IPS-15b (cell line): ENCODE data around the gene TIE1.
"Not testable (repeated sequence)": the region's sequence is repeated elsewhere in the genome, so short reads cannot be mapped to it uniquely, and the experiment has no call there.

ENCODE experiments used
- H3K27me3 ChIP-seq: one replicate; pipeline ENCODE4 v1.6.1; 2013; ENCODE audit warnings: low read length; ENCODE audit not compliant: control insufficient read depth, insufficient read depth
- H3K36me3 ChIP-seq: one replicate; pipeline ENCODE4 v1.6.1; 2013; ENCODE audit warnings: low read length; ENCODE audit not compliant: control insufficient read depth, insufficient read depth
- H3K4me1 ChIP-seq: one replicate; pipeline ENCODE4 v1.6.1; 2013; ENCODE audit warnings: mild to moderate bottlenecking, low read length; ENCODE audit not compliant: control insufficient read depth, insufficient read depth
- H3K4me3 ChIP-seq: one replicate; pipeline ENCODE4 v1.5.1; 2013; ENCODE audit warnings: low read depth, low read length
- H3K9ac ChIP-seq: one replicate; pipeline ENCODE4 v1.6.1; 2013; ENCODE audit warnings: low read depth, mild to moderate bottlenecking, low read length
- H3K9me3 ChIP-seq: one replicate; pipeline ENCODE4 v1.6.1; 2013; ENCODE audit warnings: mild to moderate bottlenecking, low read length; ENCODE audit not compliant: control insufficient read depth, insufficient read depth

TIE1 gene

GRCh38 chr1:43363283-43363934, 62.6 kb downstream of the TIE1 start:
- Histone ChIP-seq H3K9ac (no peak overlapping the region), H3K36me3 (peaks cover 52% of the 10 kb centered on the region)

GRCh38 chr1:43363935-43364525, 63.2 kb downstream of the TIE1 start:
- Histone ChIP-seq H3K4me1 (peaks cover 15% of the 10 kb centered on the region), H3K9ac (no peak overlapping the region), H3K9me3 (no peaks in the 10 kb centered on the region), H3K27me3 (no peaks in the 10 kb centered on the region), H3K36me3 (peaks cover 52% of the 10 kb centered on the region), H3K4me3 (no peak overlapping the region)

More at GRCh38 chr1:43363283-43363934, 62.6 kb downstream of the TIE1 start:
- Histone ChIP-seq H3K4me1 (peaks cover 15% of the 10 kb centered on the region), H3K27me3 (no peaks in the 10 kb centered on the region), H3K9me3 (no peaks in the 10 kb centered on the region), H3K4me3 (no peak overlapping the region)

DNA sequence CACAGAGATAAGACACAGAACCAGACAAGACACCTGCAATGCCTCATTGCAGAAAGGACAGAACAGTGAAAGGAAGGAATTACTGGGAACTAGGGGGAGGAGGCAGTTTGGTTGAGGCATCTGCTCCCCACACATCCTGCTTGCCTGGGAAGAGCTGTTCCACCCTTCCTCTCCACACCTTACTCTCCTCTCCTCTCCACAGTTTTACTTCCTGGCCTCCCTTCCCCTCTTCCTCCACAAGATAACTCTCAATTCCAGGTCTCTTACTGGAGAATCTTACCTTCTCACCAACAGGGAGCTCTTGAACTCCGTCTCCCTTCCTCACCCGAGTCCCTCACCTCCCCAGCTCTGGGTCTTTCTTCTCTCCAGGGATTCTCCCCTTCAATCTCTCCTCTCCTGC, 64.9 kb downstream of the TIE1 start:
- H3K4me1 ChIP-seq, result peaks cover 7% of the 10 kb centered on the region
- H3K36me3 ChIP-seq, result peaks cover 36% of the 10 kb centered on the region
- H3K4me3 ChIP-seq, result peak overlapping the region; percentile 84
- H3K9me3 ChIP-seq, result no peaks in the 10 kb centered on the region
- H3K27me3 ChIP-seq, result no peaks in the 10 kb centered on the region
- H3K9ac ChIP-seq, result peak overlapping the region; percentile 9

DNA sequence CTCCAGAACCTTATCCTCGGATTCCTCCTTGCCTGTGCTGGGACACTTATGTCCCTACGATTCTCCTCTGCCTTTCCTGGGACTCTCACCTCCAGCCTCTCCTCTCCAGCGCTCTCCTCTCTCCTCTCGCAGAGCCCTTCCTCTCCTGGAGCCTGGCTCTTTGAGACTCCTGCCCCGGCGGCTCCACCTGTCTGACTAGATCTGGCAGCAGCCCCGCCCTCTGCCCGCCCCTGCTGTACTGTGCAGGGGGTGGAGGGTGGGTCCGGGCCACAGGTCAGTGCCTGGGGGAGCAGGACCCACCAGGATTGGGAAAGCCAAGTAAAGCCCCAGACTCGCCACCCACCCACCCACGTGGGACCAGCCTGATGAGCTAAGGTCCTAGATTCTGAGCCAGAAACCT, 65.4 kb downstream of the TIE1 start:
- Histone ChIP-seq H3K36me3 (peaks cover 31% of the 10 kb centered on the region), H3K4me1 (peaks cover 7% of the 10 kb centered on the region), H3K27me3 (no peaks in the 10 kb centered on the region), H3K9ac (peak overlapping the region; percentile 9), H3K9me3 (no peaks in the 10 kb centered on the region), H3K4me3 (peak overlapping the region; percentile 84)

- Histone ChIP-seq H3K4me3 (peak overlapping the region; percentile 84), H3K36me3 (peaks cover 26% of the 10 kb centered on the region), H3K4me1 (peaks cover 7% of the 10 kb centered on the region), H3K9me3 (no peaks in the 10 kb centered on the region), H3K9ac (peak overlapping the region; percentile 47), H3K27me3 (no peaks in the 10 kb centered on the region)
These were observed 65.8 kb downstream of the TIE1 start for GRCh38 chr1:43366601-43367025.

- peaks cover 21% of the 10 kb centered on the region for H3K36me3 ChIP-seq
- H3K4me3 ChIP-seq, result peak overlapping the region; percentile 84
- peaks cover 7% of the 10 kb centered on the region for H3K4me1 ChIP-seq
- H3K27me3 ChIP-seq, result no peaks in the 10 kb centered on the region
- peak overlapping the region; percentile 47 for H3K9ac ChIP-seq
- no peaks in the 10 kb centered on the region for H3K9me3 ChIP-seq
These were observed 66.5 kb downstream of the TIE1 start for GRCh38 chr1:43367026-43367903.

GRCh38 chr1:43367904-43368645, 67.3 kb downstream of the TIE1 start, which contains the start of gene ELOVL1:
Gene ELOVL1, minus strand, starts transcription at chr1:43368011. Its CDS starts 2,402 bp downstream, at chr1:43365609.
- peak within 1 kb of the TSS; percentile 88 for H3K4me3 ChIP-seq
- H3K9ac ChIP-seq, result peak within 1 kb of the TSS; percentile 73
- peaks cover 7% of the 10 kb centered on the region for H3K4me1 ChIP-seq

GRCh38 chr1:43368646-43369020, 67.9 kb downstream of the TIE1 start:
- H3K27me3 ChIP-seq, result no peaks in the 10 kb centered on the region
- peaks cover 11% of the 10 kb centered on the region for H3K36me3 ChIP-seq
- peaks cover 7% of the 10 kb centered on the region for H3K4me1 ChIP-seq
- peak overlapping the region; percentile 88 for H3K4me3 ChIP-seq
- H3K9ac ChIP-seq, result peak overlapping the region; percentile 73
- H3K9me3 ChIP-seq, result no peaks in the 10 kb centered on the region

More at GRCh38 chr1:43367904-43368645, 67.3 kb downstream of the TIE1 start, which contains the start of gene ELOVL1:
- no peaks in the 10 kb centered on the region for H3K9me3 ChIP-seq
- no peaks in the 10 kb centered on the region for H3K27me3 ChIP-seq
- H3K36me3 ChIP-seq, result peaks cover 17% of the 10 kb centered on the region

DNA sequence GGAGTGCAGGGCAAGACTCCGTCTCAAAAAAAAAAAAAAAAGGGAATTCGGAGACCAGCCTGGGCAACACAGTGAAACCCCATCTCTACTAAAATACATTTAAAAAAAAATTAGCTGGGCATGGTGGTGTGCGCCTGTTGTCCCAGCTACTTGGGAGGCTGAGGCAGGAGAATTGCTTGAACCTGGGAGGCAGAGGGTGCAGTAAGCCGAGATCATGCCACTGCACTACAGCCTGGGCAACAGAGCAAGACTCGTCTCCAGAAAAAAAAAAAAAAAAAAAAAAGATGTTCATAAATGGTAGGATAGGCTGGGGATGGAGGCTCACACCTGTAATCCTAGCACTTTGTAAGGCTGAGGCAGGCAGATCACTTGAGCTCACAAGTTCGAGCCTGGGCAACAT, 69.0 kb downstream of the TIE1 start:
- H3K27me3 ChIP-seq, H3K9ac ChIP-seq, H3K4me1 ChIP-seq, H3K9me3 ChIP-seq, H3K4me3 ChIP-seq, H3K36me3 ChIP-seq: not testable (repeated sequence)

DNA sequence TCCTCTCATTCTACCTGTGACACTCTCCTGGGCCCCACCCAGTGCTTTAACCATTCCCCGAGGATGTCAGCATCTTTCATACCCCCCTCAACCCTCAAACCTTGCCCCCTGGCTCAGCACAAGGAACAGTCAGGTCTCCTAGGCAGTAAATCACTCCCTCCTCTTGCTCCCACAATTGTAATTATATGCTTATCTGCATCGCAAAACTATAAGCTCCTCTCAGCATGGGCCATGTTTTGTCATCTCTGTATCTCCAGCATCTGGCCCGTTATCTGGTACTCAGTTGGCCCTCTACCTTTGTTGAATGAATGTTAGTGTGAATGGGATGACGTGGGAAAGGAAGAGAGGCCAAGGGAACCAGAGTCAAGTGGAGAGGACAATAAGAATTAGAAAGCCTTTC, 69.8 kb downstream of the TIE1 start:
- no peak overlapping the region for H3K9ac ChIP-seq
- no peak overlapping the region for H3K4me3 ChIP-seq
- peaks cover 7% of the 10 kb centered on the region for H3K4me1 ChIP-seq
- H3K36me3 ChIP-seq, result no peaks in the 10 kb centered on the region
- H3K9me3 ChIP-seq, result no peaks in the 10 kb centered on the region
- H3K27me3 ChIP-seq, result no peaks in the 10 kb centered on the region

- Histone ChIP-seq H3K9ac (no peak overlapping the region), H3K27me3 (no peaks in the 10 kb centered on the region), H3K4me1 (no peaks in the 10 kb centered on the region), H3K4me3 (no peak overlapping the region), H3K9me3 (no peaks in the 10 kb centered on the region), H3K36me3 (no peaks in the 10 kb centered on the region)
These were observed 71.4 kb downstream of the TIE1 start for GRCh38 chr1:43372172-43372571.
